Ishikawa (cell line): ENCODE measurements around the gene CALCOCO2.

Source experiments
- CEBPB ChIP-seq: IDR thresholded peaks from 2 replicates; pipeline ENCODE4 v1.6.1; 2012
- CREB1 ChIP-seq: IDR thresholded peaks from 2 replicates; pipeline ENCODE4 v1.6.1; 2012; ENCODE audit warnings: low read depth
- EGR1 ChIP-seq: IDR thresholded peaks from 2 replicates; pipeline ENCODE4 v1.6.1; 2012
- EP300 ChIP-seq: IDR thresholded peaks from 2 replicates; pipeline ENCODE4 v1.6.1; 2012; ENCODE audit warnings: borderline replicate concordance
- FOXM1 ChIP-seq: IDR thresholded peaks from 2 replicates; pipeline ENCODE4 v1.6.1; 2012; ENCODE audit warnings: low read depth, borderline replicate concordance
- MAX ChIP-seq: IDR thresholded peaks from 2 replicates; pipeline ENCODE4 v1.6.1; 2012
- NFIC ChIP-seq: IDR thresholded peaks from 2 replicates; pipeline ENCODE4 v1.6.1; 2012
- RAD21 ChIP-seq: IDR thresholded peaks from 2 replicates; pipeline ENCODE4 v1.6.1; 2012; ENCODE audit warnings: low read depth
- REST ChIP-seq: IDR thresholded peaks from 2 replicates; pipeline ENCODE4 v1.6.1; 2012; ENCODE audit warnings: low read depth, mild to moderate bottlenecking
- TAF1 ChIP-seq: IDR thresholded peaks from 2 replicates; pipeline ENCODE4 v1.6.1; 2012; ENCODE audit warnings: low read depth, mild to moderate bottlenecking
- TCF12 ChIP-seq: IDR thresholded peaks from 2 replicates; pipeline ENCODE4 v1.6.1; 2012; ENCODE audit warnings: low read depth
- TEAD4 ChIP-seq: IDR thresholded peaks from 2 replicates; pipeline ENCODE4 v1.6.1; 2012
- YY1 ChIP-seq: IDR thresholded peaks from 2 replicates; pipeline ENCODE4 v1.6.1; 2012; ENCODE audit warnings: low read depth
- ZBTB7A ChIP-seq: IDR thresholded peaks from 2 replicates; pipeline ENCODE4 v1.6.1; 2012; ENCODE audit warnings: low read depth
- TF ChIP-seq, protein P1 (sequence below): IDR thresholded peaks from 2 replicates; pipeline ENCODE4 v1.6.1; 2012

The CALCOCO2 gene

GRCh38 chr17:48795444-48796162 is 35.2 kb upstream of the CALCOCO2 start:
- TF ChIP-seq FOXM1: no peak
- no peak for TF ChIP-seq TAF1
- no peak for TF ChIP-seq MAX
- TF ChIP-seq CEBPB: no peak
- no peak for TF ChIP-seq ZBTB7A
- TF ChIP-seq, protein P1, sequence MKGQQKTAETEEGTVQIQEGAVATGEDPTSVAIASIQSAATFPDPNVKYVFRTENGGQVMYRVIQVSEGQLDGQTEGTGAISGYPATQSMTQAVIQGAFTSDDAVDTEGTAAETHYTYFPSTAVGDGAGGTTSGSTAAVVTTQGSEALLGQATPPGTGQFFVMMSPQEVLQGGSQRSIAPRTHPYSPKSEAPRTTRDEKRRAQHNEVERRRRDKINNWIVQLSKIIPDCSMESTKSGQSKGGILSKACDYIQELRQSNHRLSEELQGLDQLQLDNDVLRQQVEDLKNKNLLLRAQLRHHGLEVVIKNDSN: no peak

- TF ChIP-seq EP300: no peak
- TF ChIP-seq REST: no peak
- TF ChIP-seq EGR1: no peak
- no peak for TF ChIP-seq FOXM1
- no peak for TF ChIP-seq ZBTB7A
- no peak for TF ChIP-seq YY1
Measured at GRCh38 chr17:48799069-48799723, 31.6 kb upstream of the CALCOCO2 start.

DNA sequence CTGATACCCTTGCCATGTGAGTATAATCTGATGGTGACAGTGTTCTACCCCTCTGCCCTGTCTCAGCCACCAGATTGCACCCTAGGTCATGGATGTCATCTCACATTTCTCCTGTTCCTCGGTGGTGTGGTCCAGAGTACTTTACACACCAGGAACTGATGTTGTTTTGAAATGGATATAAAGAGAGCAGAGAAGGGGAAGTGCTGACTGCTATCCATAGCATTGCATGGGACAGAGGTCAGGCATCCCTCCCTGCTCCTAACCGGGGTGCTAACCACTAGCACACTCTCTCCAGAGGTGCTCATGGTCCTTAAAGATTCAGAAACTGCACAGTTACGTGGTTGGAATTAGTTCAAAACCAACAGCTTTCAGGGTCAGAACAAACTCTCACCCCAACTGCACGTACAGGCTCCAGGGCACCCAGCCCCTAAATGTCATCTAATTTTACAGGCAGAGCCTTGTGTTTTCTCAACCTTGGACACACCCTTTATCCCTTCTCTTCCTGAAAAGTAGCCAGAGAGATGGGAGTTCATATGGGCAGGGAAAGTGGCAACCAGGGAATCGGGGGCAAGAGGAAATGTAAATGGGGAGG is 30.1 kb upstream of the CALCOCO2 start:
- TF ChIP-seq TAF1 (no peak), TCF12 (no peak), TEAD4 (no peak), ZBTB7A (no peak), NFIC (no peak), EGR1 (no peak), CEBPB (no peak), EP300 (no peak), YY1 (no peak), FOXM1 (no peak), CREB1 (no peak), RAD21 (no peak), REST (no peak), MAX (no peak)
- TF ChIP-seq, protein P1: no peak

GRCh38 chr17:48804936-48805411 is 25.9 kb upstream of the CALCOCO2 start:
- TF ChIP-seq, protein P1: no peak
- TF ChIP-seq MAX: no peak
- TF ChIP-seq TAF1: no peak
- peak; percentile 88 for TF ChIP-seq RAD21
- TF ChIP-seq TEAD4: peak; percentile 27; the same call in 1 of the 2 replicates
- no peak for TF ChIP-seq EGR1
- no peak for TF ChIP-seq CEBPB
- TF ChIP-seq TCF12: no peak
- TF ChIP-seq FOXM1: no peak
- no peak for TF ChIP-seq YY1
- no peak for TF ChIP-seq REST
